Measurements from ENCODE around the gene SLAIN1. TPM values are rescaled to one million over a fixed set of nuclear protein-coding genes. Genes with fewer than 3 reads are reported as not detected.

The SLAIN1 gene
- total and polyA plus RNA-seq, 2 of the 8 experiments (the other 6 are each of a cell fraction or from before 2014, with no cell fraction given): 35.0 to 37.7 TPM

GRCh38 chr13:77807431-77808135 lies 110.1 kb downstream of the SLAIN1 start (continued):
- no peak for TF ChIP-seq CTBP2 (IDR thresholded peaks at IDR 0.05; ENCODE audit: borderline replicate concordance, insufficient read depth, insufficient read length, low read length)
- no peak for TF ChIP-seq GTF2F1 (IDR thresholded peaks at IDR 0.05; ENCODE audit: borderline replicate concordance, low read depth, low read length)
- TF ChIP-seq NANOG (IDR thresholded peaks at IDR 0.05; ENCODE audit: insufficient read depth, low read depth, low read length, poor library complexity, severe bottlenecking): no peak
- no peak for TF ChIP-seq SIN3A (conservative IDR thresholded peaks at IDR 0.05 in 1 of 2, IDR thresholded peaks at IDR 0.05 in 1 of 2; ENCODE audit: low read depth in 1 of 2, low read length in 2 of 2)
- no peak for TF ChIP-seq KDM1A (IDR thresholded peaks at IDR 0.05; ENCODE audit: borderline replicate concordance, low read length)
- TF ChIP-seq KDM5A (IDR thresholded peaks at IDR 0.05; ENCODE audit: low read length): no peak

All from H1 (cell line).